CD4-positive, alpha-beta memory T cell (primary cell): ENCODE measurements around the gene GRWD1. TPM values are rescaled to one million over a fixed set of nuclear protein-coding genes. Genes with fewer than 3 reads are reported as not detected.
"Not testable (repeated sequence)": the region's sequence is repeated elsewhere in the genome, so short reads cannot be mapped to it uniquely, and the experiment has no call there.

ENCODE experiments used
- CTCF ChIA-PET: fragments of 350-600 bp; sonication (Branson Sonifier 250); formaldehyde crosslinking; loops from one replicate; lab custom pipeline; 2021; ENCODE audit warnings: inconsistent platforms; ENCODE audit not compliant: partially characterized antibody; lab: Charles Lee
- POLR2A ChIA-PET: fragments of 350-600 bp; sonication (Branson Sonifier 250); formaldehyde crosslinking; loops from one replicate; lab custom pipeline; 2021; ENCODE audit not compliant: partially characterized antibody; lab: Charles Lee
- DNase-seq, 5 donors: peaks; one replicate each; pipeline versions ENCODE4 v3.0.0 to v3.0.0-alpha.2; 2020 to 2022; ENCODE audit warnings: mixed read lengths in 1 of 5
- H3K27ac ChIP-seq: one replicate; pipeline ENCODE4 v1.7.0; 2013; ENCODE audit warnings: low read depth, low read length
- H3K27me3 ChIP-seq: 2 replicates; pipeline ENCODE4 v1.7.0; 2013; ENCODE audit warnings: mild to moderate bottlenecking, low read length, moderate library complexity; ENCODE audit not compliant: insufficient read depth
- H3K36me3 ChIP-seq: 2 replicates; pipeline ENCODE4 v1.7.0; 2013; ENCODE audit warnings: mild to moderate bottlenecking, low read length, moderate library complexity; ENCODE audit not compliant: insufficient read depth
- H3K4me1 ChIP-seq: 2 replicates; pipeline ENCODE4 v1.7.0; 2013; ENCODE audit warnings: mild to moderate bottlenecking, low read length, moderate library complexity; ENCODE audit not compliant: insufficient read depth
- H3K4me3 ChIP-seq, 2 donors: one replicate each; pipeline ENCODE4 v1.7.0; 2013; ENCODE audit warnings: low read length in 2 of 2, mild to moderate bottlenecking in 1 of 2
- H3K9me3 ChIP-seq, 2 donors: one replicate each; pipeline ENCODE4 v1.7.0; 2013; ENCODE audit warnings: low read length in 2 of 2, control low read depth in 1 of 2; ENCODE audit not compliant: control insufficient read depth in 1 of 2
- H3K27ac Mint-ChIP-seq, 7 donors: one replicate each; pipeline ENCODE4 v1.8.0; 2020 to 2021; ENCODE audit warnings: mixed read lengths in 7 of 7, mild to moderate bottlenecking in 6 of 7, inconsistent platforms in 3 of 7, moderate library complexity in 3 of 7
- H3K27me3 Mint-ChIP-seq, 2 donors: one replicate each; pipeline ENCODE4 v1.8.0; 2020 to 2021; ENCODE audit warnings: mixed read lengths in 2 of 2
- H3K36me3 Mint-ChIP-seq, 2 donors: one replicate each; pipeline ENCODE4 v1.8.0; 2020 to 2021; ENCODE audit warnings: mixed read lengths in 2 of 2, inconsistent platforms in 1 of 2, mild to moderate bottlenecking in 1 of 2
- H3K4me1 Mint-ChIP-seq, 4 donors: one replicate each; pipeline ENCODE4 v1.8.0; 2020 to 2021; ENCODE audit warnings: mixed read lengths in 4 of 4, mild to moderate bottlenecking in 1 of 4
- H3K4me3 Mint-ChIP-seq, 8 donors: one replicate each; pipeline ENCODE4 v1.8.0; 2020 to 2021; ENCODE audit warnings: mixed read lengths in 8 of 8, mild to moderate bottlenecking in 7 of 8, moderate library complexity in 6 of 8, inconsistent platforms in 3 of 8
- H3K9me3 Mint-ChIP-seq, 8 donors: one replicate each; pipeline ENCODE4 v1.8.0; 2020 to 2021; ENCODE audit warnings: mixed read lengths in 8 of 8, mild to moderate bottlenecking in 5 of 8, inconsistent platforms in 3 of 8, moderate library complexity in 1 of 8
- intact Hi-C: fragments of 100-400 bp; cut with micrococcal nuclease; formaldehyde crosslinking; loops from one replicate; pipeline ENCODE4 v1.15.1; 2023
- polyA plus RNA-seq, 2 donors: library from polyadenylated mRNA; unstranded; fragments of 300-500 nt; fragmentation: Illumina TruSeq; gene quantifications; one replicate each; pipeline ENCODE4 v1.2.3, GENCODE V29; 2021
- total RNA-seq, 2 experiments: library from RNA; stranded (reverse); gene quantifications; one replicate each; pipeline ENCODE4 v1.2.3, GENCODE V29; 2021

The GRWD1 gene
- total and polyA plus RNA-seq, 4 experiments from 2014 or later = 36.2 to 52.8 (median 41.7) TPM

DNA sequence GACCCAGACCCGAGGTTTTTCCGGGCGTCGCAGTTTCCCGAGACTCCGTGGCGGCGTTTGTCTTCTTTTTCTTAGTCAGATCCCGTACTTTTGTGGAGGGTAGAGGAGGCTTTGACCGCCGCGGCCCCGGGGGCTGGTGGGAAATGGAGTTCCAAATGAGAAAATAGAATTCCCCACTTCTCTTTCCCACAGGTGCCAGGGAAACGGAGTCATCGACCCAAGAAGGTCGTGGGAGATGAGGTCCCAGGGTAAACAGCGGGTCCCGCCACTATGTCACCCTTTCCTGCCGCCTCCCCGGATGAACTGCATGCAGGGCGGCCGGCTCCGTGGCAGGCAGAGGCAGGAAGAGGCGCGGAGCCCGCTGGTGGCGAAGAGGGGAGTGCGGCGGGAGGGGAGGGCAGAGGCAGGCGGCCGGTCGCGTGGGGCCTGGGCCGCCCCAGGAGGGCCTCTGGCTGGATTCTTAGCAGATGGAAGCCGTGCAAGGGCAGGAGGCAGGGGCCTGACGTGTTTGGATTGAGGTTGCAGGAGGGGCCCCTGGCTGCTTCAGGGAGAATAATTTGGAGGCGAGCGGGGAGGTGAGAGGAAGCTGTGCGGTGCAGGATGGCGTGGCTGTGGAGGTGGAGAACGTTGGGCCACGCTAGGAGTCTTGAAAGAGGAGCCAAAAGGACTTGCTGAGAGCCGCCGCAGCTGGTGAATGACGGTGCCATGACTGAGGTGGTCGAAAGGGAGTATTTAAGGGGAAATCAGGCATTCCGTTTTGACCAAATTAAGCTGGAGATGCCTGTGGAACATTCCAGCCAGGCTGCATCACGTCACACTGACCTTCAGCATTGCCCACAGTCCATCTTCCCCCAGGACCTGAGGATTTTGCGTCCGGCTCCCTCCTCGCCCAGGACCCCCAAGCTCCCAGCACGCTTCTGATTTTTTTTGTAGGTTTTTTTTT is 35.0 kb downstream of the GRWD1 start:
- no peaks in the 10 kb centered on the region for H3K27me3 ChIP-seq
- peaks cover 12% of the 10 kb centered on the region for H3K4me1 ChIP-seq
- Mint-ChIP-seq H3K27me3 (no peaks in the 10 kb centered on the region), H3K9me3 (no peaks in the 10 kb centered on the region), H3K27ac (peak overlapping the region; percentile 78 to 93 (median 85)), H3K36me3 (peaks cover 5 to 12% of the 10 kb centered on the region in 2 donors), H3K4me1 (peaks cover 4 to 28% (median 17%) of the 10 kb centered on the region in 4 donors), H3K4me3 (peak overlapping the region; percentile 81 to 89 (median 84))
- POLR2A ChIA-PET = interaction anchor here (0.7 to 2.8 kb wide), 17 partner anchors 9 to 513 kb away, joined by 3 to 20 read pairs (median 4); partner anchors contain the start of genes CA11, CYTH2, GRWD1 and GYS1
- no peaks in the 10 kb centered on the region for H3K9me3 ChIP-seq
- CTCF ChIA-PET = interaction anchor here (0.7 to 3.0 kb wide), 4 partner anchors 9 to 167 kb away, joined by 3 to 26 read pairs (median 3); no protein-coding TSS in a partner anchor
- peak overlapping the region; percentile 51 to 52 for H3K4me3 ChIP-seq
- intact Hi-C loops = loop anchor here (1.0 kb wide), 2 partner anchors 8 to 12 kb away; partner anchors contain the start of gene CYTH2
- peak overlapping the region; percentile 58 for H3K27ac ChIP-seq
- no peaks in the 10 kb centered on the region for H3K36me3 ChIP-seq
- DNase-seq = peak; percentile 60 to 74 (median 65)

- intact Hi-C loops = no loop called here
- Mint-ChIP-seq H3K4me3 (peak overlapping the region in 7 of 8 donors; percentile 32 to 84 (median 46)), H3K9me3 (no peaks in the 10 kb centered on the region), H3K4me1 (peaks cover 4 to 28% (median 17%) of the 10 kb centered on the region in 4 donors), H3K36me3 (peaks cover 0 to 7% of the 10 kb centered on the region in 2 donors), H3K27ac (peak overlapping the region in 3 of 7 donors; percentile 68 to 82 (median 70)), H3K27me3 (no peaks in the 10 kb centered on the region)
- Histone ChIP-seq H3K4me3 (no peak overlapping the region), H3K4me1 (peaks cover 12% of the 10 kb centered on the region), H3K27ac (no peak overlapping the region), H3K27me3 (no peaks in the 10 kb centered on the region), H3K9me3 (no peaks in the 10 kb centered on the region), H3K36me3 (no peaks in the 10 kb centered on the region)
- DNase-seq = no peak
- POLR2A ChIA-PET = interaction anchor here (0.9 to 2.8 kb wide), 8 partner anchors 8 to 164 kb away, joined by 3 to 20 read pairs (median 4); partner anchors contain the start of genes CA11, CYTH2, RPL18 and SPHK2
- CTCF ChIA-PET = interaction anchor here (1.3 to 3.0 kb wide), 2 partner anchors 8 to 168 kb away, joined by 3 to 26 read pairs; no protein-coding TSS in a partner anchor
These were observed 36.3 kb downstream of the GRWD1 start for GRCh38 chr19:48481846-48482639.

- ChIA-PET CTCF (no interaction called here), POLR2A (no interaction called here)
- Mint-ChIP-seq H3K36me3 (peaks cover 0 to 7% of the 10 kb centered on the region in 2 donors), H3K9me3 (no peaks in the 10 kb centered on the region), H3K27ac (no peak overlapping the region), H3K4me1 (peaks cover 4 to 28% (median 17%) of the 10 kb centered on the region in 4 donors), H3K27me3 (no peaks in the 10 kb centered on the region), H3K4me3 (no peak overlapping the region)
- intact Hi-C loops = no loop called here
- Histone ChIP-seq H3K4me1 (peaks cover 12% of the 10 kb centered on the region), H3K27me3 (no peaks in the 10 kb centered on the region), H3K4me3 (no peak overlapping the region), H3K36me3 (no peaks in the 10 kb centered on the region), H3K27ac (no peak overlapping the region), H3K9me3 (no peaks in the 10 kb centered on the region)
- DNase-seq = no peak
These were observed 37.5 kb downstream of the GRWD1 start for GRCh38 chr19:48483301-48483700.

GRCh38 chr19:48484247-48484893 is 38.6 kb downstream of the GRWD1 start:
- Mint-ChIP-seq H3K4me1 (peaks cover 4 to 28% (median 15%) of the 10 kb centered on the region in 4 donors), H3K36me3 (peaks cover 0 to 4% of the 10 kb centered on the region in 2 donors), H3K4me3 (no peak overlapping the region), H3K27ac (no peak overlapping the region), H3K27me3 (no peaks in the 10 kb centered on the region), H3K9me3 (no peaks in the 10 kb centered on the region)
- no peaks in the 10 kb centered on the region for H3K9me3 ChIP-seq
- intact Hi-C loops = no loop called here
- ChIA-PET CTCF (no interaction called here), POLR2A (no interaction called here)
- no peaks in the 10 kb centered on the region for H3K27me3 ChIP-seq
- peaks cover 12% of the 10 kb centered on the region for H3K4me1 ChIP-seq
- DNase-seq = no peak
- no peak overlapping the region for H3K27ac ChIP-seq
- no peak overlapping the region for H3K4me3 ChIP-seq
- no peaks in the 10 kb centered on the region for H3K36me3 ChIP-seq

DNA sequence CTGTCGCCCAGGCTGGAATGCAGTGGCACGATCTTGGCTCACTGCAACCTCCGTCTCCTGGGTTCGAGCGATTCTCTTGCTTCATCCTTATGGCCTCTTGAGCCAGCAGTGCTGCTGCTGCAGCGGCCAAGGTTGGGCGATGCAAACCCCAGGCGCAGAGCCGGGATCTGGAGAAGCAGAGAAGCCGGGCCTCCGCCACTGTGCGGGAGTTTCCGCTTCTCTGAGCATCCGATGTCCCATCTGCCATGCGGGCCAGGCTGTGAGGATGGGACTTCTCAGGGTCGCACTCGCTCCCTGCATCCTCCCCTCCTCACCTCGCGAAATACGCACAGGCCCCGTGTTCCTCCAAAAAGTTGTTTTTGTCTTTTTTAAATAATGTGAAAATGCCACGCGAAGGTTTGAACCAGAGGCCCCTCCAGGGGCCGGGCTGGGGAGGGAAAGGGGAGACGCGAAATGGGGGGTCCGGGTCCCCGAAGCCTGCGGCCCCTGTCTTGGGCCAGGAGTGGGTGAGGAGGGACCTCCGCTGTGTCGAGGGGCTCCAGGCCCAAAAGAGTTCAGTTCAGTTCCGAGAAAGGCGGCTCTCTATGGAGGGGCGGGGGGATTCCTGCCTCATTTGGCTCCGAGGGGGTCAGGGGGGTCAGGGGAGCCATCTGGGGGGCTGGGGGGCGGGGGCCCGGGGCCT is 39.3 kb downstream of the GRWD1 start:
- ChIA-PET POLR2A (no interaction called here), CTCF (no interaction called here)
- Histone ChIP-seq H3K27me3 (no peaks in the 10 kb centered on the region), H3K4me1 (peaks cover 16% of the 10 kb centered on the region), H3K36me3 (no peaks in the 10 kb centered on the region), H3K4me3 (no peak overlapping the region), H3K27ac (no peak overlapping the region), H3K9me3 (no peaks in the 10 kb centered on the region)
- no peak overlapping the region for H3K4me3 Mint-ChIP-seq
- intact Hi-C loops = no loop called here
- H3K36me3 Mint-ChIP-seq = peaks cover 0 to 1% of the 10 kb centered on the region in 2 donors
- H3K27ac Mint-ChIP-seq = no peak overlapping the region
- DNase-seq = no peak
- no peaks in the 10 kb centered on the region for H3K27me3 Mint-ChIP-seq
- H3K4me1 Mint-ChIP-seq = peaks cover 4 to 22% (median 15%) of the 10 kb centered on the region in 4 donors
- H3K9me3 Mint-ChIP-seq = no peaks in the 10 kb centered on the region

- H3K36me3 Mint-ChIP-seq, H3K27me3 Mint-ChIP-seq, H3K27ac ChIP-seq, H3K27me3 ChIP-seq, H3K4me3 Mint-ChIP-seq, H3K9me3 Mint-ChIP-seq, DNase-seq, H3K9me3 ChIP-seq, H3K36me3 ChIP-seq, H3K4me3 ChIP-seq, intact Hi-C loops: not testable (repeated sequence)
- CTCF ChIA-PET = interaction anchor here (1.1 to 5.3 kb wide), 4 partner anchors 11 to 122 kb away, joined by 3 to 132 read pairs (median 30); partner anchors contain the start of gene SPACA4
- Mint-ChIP-seq H3K4me1 (peaks cover 8 to 23% (median 12%) of the 10 kb centered on the region in 4 donors), H3K27ac (peak overlapping the region in 1 of 7 donors; percentile 8)
- POLR2A ChIA-PET = interaction anchor here (1.2 kb wide), 1 partner anchor 11 kb away, joined by 4 read pairs; no protein-coding TSS in a partner anchor
- peaks cover 20% of the 10 kb centered on the region for H3K4me1 ChIP-seq
These were observed 40.9 kb downstream of the GRWD1 start for GRCh38 chr19:48486706-48487105.
